Measurements from ENCODE around the gene GANAB.

The GANAB gene

DNA sequence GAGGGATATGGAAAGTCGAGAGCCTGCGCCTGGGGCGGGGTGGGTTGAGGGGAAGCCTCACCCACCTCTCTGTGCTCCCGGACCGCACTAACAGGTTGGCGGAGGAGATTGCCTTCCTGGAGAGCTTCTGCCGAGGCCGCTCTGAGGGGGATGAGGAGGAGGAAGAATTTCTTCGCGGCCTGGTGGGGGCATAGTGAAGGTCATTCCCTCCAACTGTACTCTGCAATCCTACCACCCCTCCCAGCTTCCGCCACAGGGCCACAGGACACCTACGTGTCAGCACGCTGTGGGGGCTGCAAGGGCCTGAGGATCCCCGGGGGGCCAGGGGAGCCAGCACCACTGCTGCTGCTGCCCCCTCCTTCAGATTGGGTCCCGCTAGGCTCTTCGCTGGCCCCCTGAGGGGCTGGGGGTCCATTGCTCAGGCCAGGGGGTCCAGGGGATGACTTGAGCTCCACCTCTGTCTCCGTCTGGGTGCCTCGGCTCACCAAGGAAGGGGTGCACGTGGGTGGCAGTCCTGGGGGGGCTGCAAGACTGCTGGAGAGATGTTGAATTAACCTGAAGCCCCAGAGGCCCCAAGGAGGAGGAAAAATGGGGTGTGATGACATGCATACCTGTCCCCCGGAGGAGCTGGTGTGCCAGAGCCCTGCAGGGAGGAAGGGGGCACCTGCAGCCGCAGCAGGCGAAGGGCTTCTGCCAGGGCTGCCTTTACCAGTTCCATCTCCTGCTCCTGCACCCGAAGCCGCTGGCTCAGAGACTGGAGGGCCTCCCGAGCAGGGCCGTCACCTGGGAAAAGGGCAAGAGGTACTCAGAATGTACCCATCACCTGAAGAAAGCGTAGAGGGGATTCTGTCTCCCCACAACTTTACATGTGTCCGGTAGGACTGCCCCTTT lies 35.4 kb downstream of the GANAB start:
- CTCF ChIA-PET = interaction anchor here (0.5 to 1.3 kb wide), 10 partner anchors 8 to 216 kb away, joined by 3 to 7 read pairs (median 4); partner anchors contain the start of gene B3GAT3
- POLR2A ChIA-PET (ENCODE audit: low non-redundant PET) = interaction anchor here (1.0 to 1.1 kb wide), 2 partner anchors 20 to 54 kb away, joined by 3 to 4 read pairs; partner anchors contain the start of genes CSKMT and TUT1
- H3K27ac ChIP-seq = peak overlapping the region; percentile 98
- DNase-seq (ENCODE audit: low spot score) = no peak
- TF ChIP-seq, protein P1, sequence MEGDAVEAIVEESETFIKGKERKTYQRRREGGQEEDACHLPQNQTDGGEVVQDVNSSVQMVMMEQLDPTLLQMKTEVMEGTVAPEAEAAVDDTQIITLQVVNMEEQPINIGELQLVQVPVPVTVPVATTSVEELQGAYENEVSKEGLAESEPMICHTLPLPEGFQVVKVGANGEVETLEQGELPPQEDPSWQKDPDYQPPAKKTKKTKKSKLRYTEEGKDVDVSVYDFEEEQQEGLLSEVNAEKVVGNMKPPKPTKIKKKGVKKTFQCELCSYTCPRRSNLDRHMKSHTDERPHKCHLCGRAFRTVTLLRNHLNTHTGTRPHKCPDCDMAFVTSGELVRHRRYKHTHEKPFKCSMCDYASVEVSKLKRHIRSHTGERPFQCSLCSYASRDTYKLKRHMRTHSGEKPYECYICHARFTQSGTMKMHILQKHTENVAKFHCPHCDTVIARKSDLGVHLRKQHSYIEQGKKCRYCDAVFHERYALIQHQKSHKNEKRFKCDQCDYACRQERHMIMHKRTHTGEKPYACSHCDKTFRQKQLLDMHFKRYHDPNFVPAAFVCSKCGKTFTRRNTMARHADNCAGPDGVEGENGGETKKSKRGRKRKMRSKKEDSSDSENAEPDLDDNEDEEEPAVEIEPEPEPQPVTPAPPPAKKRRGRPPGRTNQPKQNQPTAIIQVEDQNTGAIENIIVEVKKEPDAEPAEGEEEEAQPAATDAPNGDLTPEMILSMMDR (conservative IDR thresholded peaks at IDR 0.05; ENCODE audit: low read depth) = no peak

DNA sequence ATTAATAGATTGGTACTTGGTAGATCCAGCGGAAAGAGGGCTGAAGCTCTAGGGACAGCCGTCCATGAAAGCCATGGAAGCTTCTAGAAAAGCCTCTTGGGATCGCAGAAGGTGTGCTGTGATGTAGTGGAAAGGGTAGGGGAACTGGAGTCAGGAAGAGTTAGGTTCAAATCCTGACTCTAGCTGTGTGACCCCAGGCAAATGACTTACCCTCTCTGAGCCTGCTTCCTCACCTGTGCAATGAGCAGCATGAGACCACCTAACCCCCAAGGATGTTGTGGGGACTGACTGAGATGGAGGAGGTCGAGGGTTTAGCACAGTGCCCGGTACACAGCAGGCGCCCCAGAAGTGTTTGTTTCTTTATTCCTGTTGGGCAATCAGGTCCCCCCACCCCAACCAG lies 36.0 kb downstream of the GANAB start:
- TF ChIP-seq, protein P1 (conservative IDR thresholded peaks at IDR 0.05; ENCODE audit: low read depth) = no peak
- CTCF ChIA-PET = interaction anchor here (1.2 kb wide), 1 partner anchor 216 kb away, joined by 4 read pairs; no protein-coding TSS in a partner anchor
- peak overlapping the region; percentile 98 for H3K27ac ChIP-seq
- no peak for DNase-seq (ENCODE audit: low spot score)
- POLR2A ChIA-PET (ENCODE audit: low non-redundant PET) = no interaction called here

DNA sequence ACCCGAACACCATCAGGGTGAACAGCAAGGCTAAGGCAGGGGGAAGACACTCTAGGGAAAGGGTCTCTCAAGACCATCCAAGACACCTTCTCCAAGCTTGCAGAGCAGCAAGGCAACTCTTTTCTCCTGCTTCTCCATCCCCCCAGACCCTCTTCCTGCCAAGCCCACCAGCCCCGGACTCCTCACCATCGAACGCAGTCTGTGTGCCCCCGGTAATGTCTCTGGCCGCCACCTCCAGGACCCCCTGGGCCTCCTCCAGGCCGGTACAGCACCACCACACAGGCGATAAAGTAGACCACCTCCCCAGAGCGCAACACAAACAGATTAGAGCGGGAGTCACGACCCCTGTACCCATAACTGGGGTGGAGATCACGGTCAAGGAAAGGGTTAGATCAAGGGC lies 37.6 kb downstream of the GANAB start:
- TF ChIP-seq, protein P1 (conservative IDR thresholded peaks at IDR 0.05; ENCODE audit: low read depth) = no peak
- H3K27ac ChIP-seq = peak overlapping the region; percentile 98
- ChIA-PET CTCF (interaction anchor here (0.6 kb wide), 1 partner anchor 237 kb away, joined by 4 read pairs; no protein-coding TSS in a partner anchor), POLR2A (ENCODE audit: low non-redundant PET) (no interaction called here)
- no peak for DNase-seq (ENCODE audit: low spot score)

DNA sequence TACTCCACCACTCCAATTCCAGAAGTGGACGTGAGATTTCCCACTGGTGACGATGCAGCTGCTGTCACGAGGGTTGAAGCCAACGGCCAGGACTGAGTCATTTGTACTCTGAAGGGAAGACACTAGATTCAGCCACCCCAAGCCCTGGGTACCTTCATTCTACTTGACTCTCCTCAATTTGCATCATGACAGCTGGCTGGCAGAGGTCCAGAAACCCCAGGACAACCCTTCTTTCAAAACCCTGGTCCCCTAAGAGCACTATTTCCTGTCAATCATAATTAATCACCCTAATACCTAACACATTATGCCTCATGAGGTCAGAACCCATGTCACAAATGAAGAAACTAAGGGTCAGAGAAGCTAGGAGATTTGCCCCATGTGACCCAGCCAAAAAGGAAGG lies 38.7 kb downstream of the GANAB start:
- DNase-seq (ENCODE audit: low spot score) = no peak
- TF ChIP-seq, protein P1 (conservative IDR thresholded peaks at IDR 0.05; ENCODE audit: low read depth) = no peak
- ChIA-PET POLR2A (ENCODE audit: low non-redundant PET) (no interaction called here), CTCF (no interaction called here)
- peak overlapping the region; percentile 98 for H3K27ac ChIP-seq

DNA sequence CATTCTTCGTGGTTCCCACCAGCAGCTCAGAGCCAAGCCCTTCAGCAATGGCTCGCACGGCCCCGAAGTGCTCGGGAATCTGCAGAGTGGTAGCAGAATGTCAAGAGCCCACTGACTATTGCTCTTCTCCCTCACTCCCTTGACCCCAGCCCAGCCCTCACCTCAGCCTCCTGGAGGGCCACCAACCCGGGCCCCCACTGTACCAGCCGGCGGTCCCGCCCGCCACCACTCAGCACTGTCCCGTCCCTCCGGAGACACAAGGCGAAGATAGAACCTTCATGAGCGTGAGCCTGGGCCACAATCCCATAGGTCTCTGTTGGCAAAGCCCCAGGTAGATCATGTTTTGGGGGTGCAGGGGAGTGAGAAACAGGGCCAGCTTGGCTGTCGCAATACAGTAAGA lies 40.5 kb downstream of the GANAB start:
- no peak for DNase-seq (ENCODE audit: low spot score)
- CTCF ChIA-PET = no interaction called here
- H3K27ac ChIP-seq = peak overlapping the region; percentile 98
- POLR2A ChIA-PET (ENCODE audit: low non-redundant PET) = no interaction called here
- TF ChIP-seq, protein P1 (conservative IDR thresholded peaks at IDR 0.05; ENCODE audit: low read depth) = no peak

DNA sequence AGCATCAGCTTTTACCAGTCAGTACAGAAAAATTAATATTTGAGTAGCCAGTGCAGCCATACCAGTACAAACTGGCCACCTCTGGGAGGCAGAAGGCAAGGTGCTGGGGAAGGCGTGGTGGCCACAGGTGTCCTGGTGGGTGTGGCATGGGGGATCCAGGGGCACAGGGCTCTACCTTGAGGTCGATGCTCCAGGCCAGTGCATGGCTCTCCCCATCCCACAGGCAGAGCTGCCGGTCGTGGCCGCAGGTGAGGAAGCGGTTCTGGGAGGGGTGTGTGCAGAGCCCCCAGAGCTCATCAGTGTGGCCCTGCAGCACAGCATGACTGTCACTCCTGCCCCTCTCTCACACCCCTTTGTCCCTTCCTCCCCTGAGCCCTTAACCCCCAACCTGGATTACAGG lies 40.9 kb downstream of the GANAB start:
- POLR2A ChIA-PET (ENCODE audit: low non-redundant PET) = no interaction called here
- TF ChIP-seq, protein P1 (conservative IDR thresholded peaks at IDR 0.05; ENCODE audit: low read depth) = no peak
- CTCF ChIA-PET = interaction anchor here (0.6 kb wide), 1 partner anchor 155 kb away, joined by 3 read pairs; no protein-coding TSS in a partner anchor
- no peak for DNase-seq (ENCODE audit: low spot score)
- H3K27ac ChIP-seq = peak overlapping the region; percentile 98

Measured in RWPE1 (cell line).